ENCODE results near the gene RNF214. TPM values are rescaled to one million over a fixed set of nuclear protein-coding genes. Genes with fewer than 3 reads are reported as not detected.
A peak's percentile ranks its signal among the peaks of the same experiment; 100 is the strongest.

Gene RNF214
- total and polyA plus RNA-seq, 10 of the 15 experiments (the other 5 are each of a cell fraction or from before 2014, with no cell fraction given), result 4.8 to 16.8 (median 10.5) TPM

DNA sequence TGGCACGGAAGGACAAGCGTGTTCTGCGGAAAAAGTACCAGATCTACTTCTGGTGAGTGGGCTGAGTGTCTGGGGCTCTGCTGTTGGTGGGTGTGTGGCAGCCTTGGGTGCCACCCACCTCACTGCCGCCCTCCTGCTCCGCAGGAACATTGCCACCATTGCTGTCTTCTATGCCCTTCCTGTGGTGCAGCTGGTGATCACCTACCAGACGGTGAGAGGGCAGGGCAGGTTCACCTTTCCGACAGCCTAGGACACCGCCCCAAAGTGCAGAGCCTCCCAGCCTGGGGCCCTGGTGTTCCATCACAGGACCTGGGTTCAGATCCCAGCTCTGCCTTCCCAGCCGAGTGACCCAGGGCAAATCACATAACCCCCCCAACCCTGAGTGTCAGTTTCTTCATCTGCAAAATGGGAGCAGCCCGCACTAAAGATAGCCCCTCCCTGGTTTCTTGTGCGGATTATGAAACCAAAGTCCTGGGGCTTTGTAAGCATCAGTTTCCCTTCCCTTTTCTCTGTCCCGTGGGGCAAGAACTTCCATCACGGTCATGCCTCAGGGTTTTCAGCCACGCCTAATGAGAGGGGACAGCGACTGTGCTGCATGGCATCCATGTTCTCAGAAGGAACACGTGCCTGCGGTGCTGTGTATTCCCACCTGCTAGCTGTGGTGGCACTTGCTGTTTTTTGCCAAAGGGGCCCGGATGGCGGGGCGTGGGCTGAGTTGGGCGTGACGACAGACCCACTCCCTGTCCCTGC, 43.1 kb upstream of the RNF214 start (continued):
- TF ChIP-seq ATF7 (IDR thresholded peaks at IDR 0.05; ENCODE audit: low read depth), result peak; percentile 29; the same call in 1 of the 2 replicates
- 0 out of 2 replicates have a peak, but pooled peaks have one; percentile 34 for TF ChIP-seq TBL1XR1 (IDR thresholded peaks at IDR 0.05; ENCODE audit: low read depth, low read length)
- peak; percentile 90 for TF ChIP-seq SPI1 (IDR thresholded peaks at IDR 0.05; ENCODE audit: borderline replicate concordance, insufficient read depth, low read depth, low read length)
- TF ChIP-seq MEF2B (IDR thresholded peaks at IDR 0.05; ENCODE audit: partially characterized antibody, poor library complexity, severe bottlenecking), result peak; percentile 89
- TF ChIP-seq ZSCAN29 (IDR thresholded peaks at IDR 0.05), result no peak
- 0 out of 2 replicates have a peak, but pooled peaks have one; percentile 12 for TF ChIP-seq SMC3 (IDR thresholded peaks at IDR 0.05; ENCODE audit: borderline replicate concordance, low read length)
- TF ChIP-seq, protein P1, sequence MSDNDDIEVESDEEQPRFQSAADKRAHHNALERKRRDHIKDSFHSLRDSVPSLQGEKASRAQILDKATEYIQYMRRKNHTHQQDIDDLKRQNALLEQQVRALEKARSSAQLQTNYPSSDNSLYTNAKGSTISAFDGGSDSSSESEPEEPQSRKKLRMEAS (IDR thresholded peaks at IDR 0.05; ENCODE audit: low read depth, low read length), result peak; percentile 56; the same call in 1 of the 2 replicates
- peak in 1 of 2 experiments; percentile 24; a peak in 1 of 4 replicates for TF ChIP-seq ETV6 (conservative IDR thresholded peaks at IDR 0.05 in 1 of 2, IDR thresholded peaks at IDR 0.05 in 1 of 2; ENCODE audit: borderline replicate concordance in 1 of 2, low read depth in 1 of 2)
- TF ChIP-seq EED (IDR thresholded peaks at IDR 0.05; ENCODE audit: low read depth), result peak; percentile 76
- TF ChIP-seq IKZF1 (conservative IDR thresholded peaks at IDR 0.05), result peak; percentile 75
- no peak for TF ChIP-seq NFXL1 (IDR thresholded peaks at IDR 0.05; ENCODE audit: borderline replicate concordance)
- peak; percentile 89 for TF ChIP-seq PAX5 (IDR thresholded peaks at IDR 0.05; ENCODE audit: borderline replicate concordance, low read depth, low read length)
- peak; percentile 95 to 96 for TF ChIP-seq BHLHE40 (IDR thresholded peaks at IDR 0.05; ENCODE audit: borderline replicate concordance in 1 of 2, low read depth in 2 of 2, low read length in 1 of 2)
- TF ChIP-seq, protein P2, sequence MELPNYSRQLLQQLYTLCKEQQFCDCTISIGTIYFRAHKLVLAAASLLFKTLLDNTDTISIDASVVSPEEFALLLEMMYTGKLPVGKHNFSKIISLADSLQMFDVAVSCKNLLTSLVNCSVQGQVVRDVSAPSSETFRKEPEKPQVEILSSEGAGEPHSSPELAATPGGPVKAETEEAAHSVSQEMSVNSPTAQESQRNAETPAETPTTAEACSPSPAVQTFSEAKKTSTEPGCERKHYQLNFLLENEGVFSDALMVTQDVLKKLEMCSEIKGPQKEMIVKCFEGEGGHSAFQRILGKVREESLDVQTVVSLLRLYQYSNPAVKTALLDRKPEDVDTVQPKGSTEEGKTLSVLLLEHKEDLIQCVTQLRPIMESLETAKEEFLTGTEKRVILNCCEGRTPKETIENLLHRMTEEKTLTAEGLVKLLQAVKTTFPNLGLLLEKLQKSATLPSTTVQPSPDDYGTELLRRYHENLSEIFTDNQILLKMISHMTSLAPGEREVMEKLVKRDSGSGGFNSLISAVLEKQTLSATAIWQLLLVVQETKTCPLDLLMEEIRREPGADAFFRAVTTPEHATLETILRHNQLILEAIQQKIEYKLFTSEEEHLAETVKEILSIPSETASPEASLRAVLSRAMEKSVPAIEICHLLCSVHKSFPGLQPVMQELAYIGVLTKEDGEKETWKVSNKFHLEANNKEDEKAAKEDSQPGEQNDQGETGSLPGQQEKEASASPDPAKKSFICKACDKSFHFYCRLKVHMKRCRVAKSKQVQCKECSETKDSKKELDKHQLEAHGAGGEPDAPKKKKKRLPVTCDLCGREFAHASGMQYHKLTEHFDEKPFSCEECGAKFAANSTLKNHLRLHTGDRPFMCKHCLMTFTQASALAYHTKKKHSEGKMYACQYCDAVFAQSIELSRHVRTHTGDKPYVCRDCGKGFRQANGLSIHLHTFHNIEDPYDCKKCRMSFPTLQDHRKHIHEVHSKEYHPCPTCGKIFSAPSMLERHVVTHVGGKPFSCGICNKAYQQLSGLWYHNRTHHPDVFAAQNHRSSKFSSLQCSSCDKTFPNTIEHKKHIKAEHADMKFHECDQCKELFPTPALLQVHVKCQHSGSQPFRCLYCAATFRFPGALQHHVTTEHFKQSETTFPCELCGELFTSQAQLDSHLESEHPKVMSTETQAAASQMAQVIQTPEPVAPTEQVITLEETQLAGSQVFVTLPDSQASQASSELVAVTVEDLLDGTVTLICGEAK (IDR thresholded peaks at IDR 0.05; ENCODE audit: borderline replicate concordance), result no peak
- TF ChIP-seq SIN3A (IDR thresholded peaks at IDR 0.05; ENCODE audit: low read depth, low read length), result 0 out of 2 replicates have a peak, but pooled peaks have one; percentile 42
- TF ChIP-seq EP300 (IDR thresholded peaks at IDR 0.05; ENCODE audit: borderline replicate concordance in 1 of 2, control insufficient read depth in 1 of 2, low read depth in 2 of 2, low read length in 2 of 2), result peak; percentile 69 to 74; a peak in 1 of 4 replicates
- peak; percentile 76 for TF ChIP-seq MXI1 (IDR thresholded peaks at IDR 0.05; ENCODE audit: low read depth, low read length)
- no peak for TF ChIP-seq FOXK2 (IDR thresholded peaks at IDR 0.05)
- peak; percentile 82; the same call in 1 of the 2 replicates for TF ChIP-seq MTA2 (IDR thresholded peaks at IDR 0.05; ENCODE audit: low read depth)
- TF ChIP-seq RAD51 (IDR thresholded peaks at IDR 0.05), result peak; percentile 76
- 0 out of 2 replicates have a peak, but pooled peaks have one; percentile 34 for TF ChIP-seq TCF12 (IDR thresholded peaks at IDR 0.05; ENCODE audit: low read depth, low read length)
- peak; percentile 66 for TF ChIP-seq YY1 (IDR thresholded peaks at IDR 0.05; ENCODE audit: low read depth, low read length)
- peak; percentile 77 for TF ChIP-seq DPF2 (IDR thresholded peaks at IDR 0.05)
- 0 out of 2 replicates have a peak, but pooled peaks have one; percentile 31 for TF ChIP-seq CHD2 (IDR thresholded peaks at IDR 0.05; ENCODE audit: borderline replicate concordance, low read depth, low read length)
- TF ChIP-seq ZNF24 (IDR thresholded peaks at IDR 0.05), result 0 out of 2 replicates have a peak, but pooled peaks have one; percentile 21
- peak; percentile 14; the same call in 1 of the 2 replicates for TF ChIP-seq IRF4 (IDR thresholded peaks at IDR 0.05; ENCODE audit: low read depth, low read length)
- no peak for TF ChIP-seq HDGF (IDR thresholded peaks at IDR 0.05)
- TF ChIP-seq RUNX3 (IDR thresholded peaks at IDR 0.05; ENCODE audit: low read length), result 0 out of 2 replicates have a peak, but pooled peaks have one; percentile 37
